Stimulated activated CD4-positive, alpha-beta T cell treated with anti-CD3 and anti-CD28 coated beads, TNF-alpha, amount 100 ng/mL, for 48 hours (primary cell): ENCODE measurements around the gene ARL14EP.

Source experiments
- DNase-seq, 3 donors: peaks; one replicate each; pipeline ENCODE4 v3.0.0-alpha.2; 2020; ENCODE audit warnings: low read depth in 3 of 3

Gene ARL14EP

DNA sequence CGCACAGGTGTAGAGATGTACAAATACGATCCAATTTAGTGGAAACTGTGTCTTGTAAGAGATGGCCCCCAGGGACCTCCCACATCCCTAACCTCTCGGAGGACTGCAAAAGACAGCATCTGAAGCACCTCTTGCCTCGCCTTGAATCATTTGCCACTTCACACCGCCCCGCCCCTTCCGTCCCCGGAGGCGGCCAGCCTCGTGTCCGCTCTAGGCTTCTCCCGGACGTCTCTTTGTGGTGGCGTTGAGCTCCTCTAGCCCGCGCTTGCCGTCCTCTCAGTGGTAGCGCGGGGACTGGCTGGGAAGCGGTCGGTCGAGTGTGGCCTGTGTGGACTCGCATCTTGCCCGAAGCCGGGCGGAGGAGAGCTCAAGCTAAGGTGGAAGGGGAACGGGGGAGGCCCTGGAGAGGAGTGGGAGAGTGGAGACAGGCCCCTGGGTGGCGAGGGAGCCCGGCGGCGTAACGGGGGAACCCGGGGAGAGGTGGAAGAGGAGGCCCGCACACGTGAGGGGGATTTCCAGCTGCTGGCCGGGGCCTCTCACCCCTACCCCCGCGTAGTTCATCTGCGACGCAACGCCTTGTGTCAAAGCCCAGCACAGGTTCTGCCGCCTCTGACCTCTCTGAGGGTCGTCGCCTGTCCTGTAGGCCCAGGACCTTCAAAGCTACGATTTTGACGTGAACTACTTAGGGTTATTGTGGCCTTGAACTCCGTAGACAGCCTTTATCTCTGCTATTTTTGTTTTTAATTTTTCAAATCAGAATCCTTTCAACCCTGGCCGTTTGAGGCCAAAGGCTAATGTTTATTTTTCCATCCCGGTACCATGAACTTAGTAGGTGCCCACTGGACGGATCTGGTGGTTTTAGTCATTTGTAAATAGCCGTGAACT lies at the start of gene ARL14EP:
Gene ARL14EP (plus strand): TSS at position 279 of the 885 bp plus-strand sequence. CDS start 7,845 bp downstream, outside the sequence.
- DNase-seq = peak; percentile 73 to 87 (median 84)

- no peak for DNase-seq
Observed at GRCh38 chr11:30277176-30277575, 45.7 kb upstream of the ARL14EP start.

DNA sequence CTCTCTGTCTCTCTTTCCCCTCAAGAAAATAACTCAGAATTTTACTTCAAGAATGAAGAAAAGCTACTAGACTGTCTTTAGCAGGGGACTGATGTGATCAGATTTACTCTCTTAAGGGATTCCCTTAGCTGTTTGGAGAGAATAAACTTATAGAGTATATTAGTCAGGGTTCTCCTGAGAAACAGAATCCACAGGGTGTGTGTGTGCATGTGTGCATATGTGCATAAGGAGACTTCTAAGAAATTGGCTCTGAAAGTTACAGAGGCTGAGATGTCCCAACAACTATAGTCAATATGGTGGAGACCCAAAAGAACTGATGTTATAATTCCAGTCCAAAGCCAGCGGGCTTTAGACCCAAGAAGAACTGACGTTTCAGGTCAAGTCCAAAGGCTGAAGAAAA lies 43.1 kb upstream of the ARL14EP start:
- no peak for DNase-seq

DNA sequence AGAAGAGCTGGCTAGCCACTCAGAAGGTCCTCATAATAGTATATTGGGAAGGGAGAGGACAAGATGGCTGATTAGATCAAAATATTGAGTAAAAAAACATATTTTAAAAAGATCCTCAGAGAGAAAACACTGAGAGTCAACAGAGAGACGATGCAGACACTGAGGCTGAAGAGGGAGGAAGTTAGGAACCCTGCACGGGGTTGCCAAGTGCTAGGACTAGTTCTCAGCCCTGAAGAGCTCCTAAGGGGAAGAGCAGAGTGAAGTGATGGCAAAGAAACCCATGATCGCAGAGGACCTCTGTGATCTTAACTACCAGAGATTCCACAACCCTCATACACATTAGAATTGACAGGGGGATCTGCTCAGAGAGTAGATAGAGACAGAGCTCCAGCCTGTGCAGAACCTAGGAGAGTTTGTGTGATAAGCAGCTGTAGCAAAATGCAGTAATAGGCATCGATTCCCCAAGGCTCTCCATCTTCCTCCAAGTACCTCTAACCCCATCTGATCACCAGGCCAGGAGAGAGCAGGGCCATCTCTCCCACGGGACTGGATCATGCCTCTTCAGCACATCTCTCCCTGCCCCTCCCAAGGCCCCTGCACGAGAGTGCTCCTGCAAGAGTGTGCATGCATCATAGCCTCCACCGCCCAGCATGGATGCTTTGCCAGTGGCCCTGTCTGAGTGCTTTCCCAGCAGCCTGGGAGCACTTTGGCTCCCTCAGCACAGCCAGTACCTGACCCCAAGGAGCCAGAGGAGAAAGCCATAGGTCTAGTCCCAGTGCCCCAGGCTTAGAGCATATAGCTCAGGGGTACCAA lies 41.2 kb upstream of the ARL14EP start:
- no peak for DNase-seq

- no peak for DNase-seq
Observed at GRCh38 chr11:30282289-30282631, 40.6 kb upstream of the ARL14EP start.

- no peak for DNase-seq
Observed at GRCh38 chr11:30284836-30285235, 38.1 kb upstream of the ARL14EP start.

- DNase-seq = no peak
Observed at GRCh38 chr11:30285416-30286121, 37.3 kb upstream of the ARL14EP start.

- no peak for DNase-seq
Observed at GRCh38 chr11:30291331-30291730, 31.6 kb upstream of the ARL14EP start.

- no peak for DNase-seq
Observed at GRCh38 chr11:30292545-30292944, 30.4 kb upstream of the ARL14EP start.

DNA sequence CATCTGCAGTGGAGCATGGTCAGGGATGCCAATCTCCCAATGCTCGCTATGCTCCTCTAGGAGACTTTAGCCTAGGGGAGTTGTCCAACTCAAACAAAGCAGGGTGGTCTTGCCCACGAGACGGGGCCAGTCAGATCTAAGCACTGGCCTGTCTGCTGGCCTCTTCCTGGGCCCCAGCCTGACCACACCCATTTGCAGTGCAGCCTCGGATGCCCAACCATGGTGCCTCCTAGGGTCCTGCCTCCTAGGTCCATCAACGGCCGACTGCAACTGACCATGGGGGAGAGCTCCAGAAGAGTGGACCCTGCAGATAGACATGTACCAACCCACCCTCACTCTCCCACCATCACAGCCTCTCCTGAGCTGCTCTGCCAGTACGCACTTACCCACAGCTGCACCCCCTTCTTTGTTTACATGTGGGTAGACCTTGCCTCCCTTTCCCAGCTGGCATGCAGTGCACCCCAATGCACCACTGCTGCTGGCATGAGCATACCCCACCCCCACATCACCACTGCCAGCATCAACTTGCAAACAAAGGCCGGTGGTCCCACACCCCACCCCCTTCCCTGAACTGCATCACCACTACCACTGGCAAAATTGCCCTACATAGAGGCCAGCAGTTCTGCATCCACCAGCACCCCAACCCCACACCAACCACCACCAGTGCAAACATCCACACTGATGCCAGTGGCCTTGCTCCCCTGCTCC lies 27.6 kb upstream of the ARL14EP start:
- DNase-seq = no peak

GRCh38 chr11:30304620-30305019 lies 18.3 kb upstream of the ARL14EP start:
- no peak for DNase-seq

- no peak for DNase-seq
Observed at GRCh38 chr11:30310623-30311022, 12.3 kb upstream of the ARL14EP start.

DNA sequence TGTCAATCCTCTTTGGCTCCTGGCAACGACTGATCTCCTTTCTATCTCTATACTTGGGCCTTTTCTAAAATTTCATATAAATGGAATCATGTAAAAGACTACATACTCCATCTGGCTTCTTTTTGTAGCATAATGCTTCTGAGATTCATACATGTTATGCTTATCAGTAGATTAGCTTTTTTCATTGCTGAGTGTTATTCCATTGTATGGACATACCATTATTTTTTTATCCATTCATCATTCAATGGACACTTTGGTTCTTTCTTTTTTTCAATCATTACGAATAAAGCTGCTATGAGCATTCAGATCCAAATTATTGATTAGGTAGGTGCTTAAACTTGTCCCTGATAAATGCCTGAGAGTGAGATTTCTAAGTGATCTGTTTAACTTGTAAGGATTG lies 11.7 kb upstream of the ARL14EP start:
- no peak for DNase-seq

DNA sequence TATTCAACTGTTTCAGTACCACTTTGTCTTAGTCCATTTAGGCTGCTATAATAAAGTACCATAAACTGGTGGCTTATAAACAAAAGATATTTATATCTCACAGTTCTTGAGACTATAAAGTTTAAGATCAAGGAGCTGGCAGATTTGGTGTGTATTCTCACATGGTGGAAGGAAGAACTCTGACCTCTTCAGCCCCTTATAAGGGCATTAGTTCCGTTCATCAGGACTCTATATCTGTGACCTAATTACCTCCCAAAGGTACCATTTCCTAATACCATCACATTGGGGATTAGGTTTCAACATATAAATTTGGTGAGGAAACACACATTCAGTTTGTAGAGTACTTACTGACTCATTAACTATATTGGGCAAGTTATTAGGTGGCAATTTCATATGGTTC lies 10.7 kb upstream of the ARL14EP start:
- no peak for DNase-seq

DNA sequence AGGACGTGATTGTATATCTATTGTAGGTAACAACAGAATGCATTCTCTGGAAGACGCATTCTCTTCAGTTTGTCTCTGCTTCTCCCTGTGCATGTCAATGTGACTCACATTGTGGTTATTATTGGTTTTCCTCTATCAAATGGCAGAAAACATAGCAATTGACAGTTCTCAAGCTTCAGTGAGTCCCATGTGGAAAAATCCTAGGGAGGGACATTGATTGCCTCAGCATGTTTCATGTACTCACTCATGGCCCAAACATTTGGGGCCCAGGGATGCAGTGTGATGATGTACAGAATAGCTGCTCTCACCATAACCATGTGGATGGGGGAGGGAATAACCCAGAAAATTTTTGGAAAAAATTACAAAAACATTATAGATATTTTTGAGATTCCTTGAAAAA lies 9.3 kb upstream of the ARL14EP start:
- DNase-seq = no peak

DNA sequence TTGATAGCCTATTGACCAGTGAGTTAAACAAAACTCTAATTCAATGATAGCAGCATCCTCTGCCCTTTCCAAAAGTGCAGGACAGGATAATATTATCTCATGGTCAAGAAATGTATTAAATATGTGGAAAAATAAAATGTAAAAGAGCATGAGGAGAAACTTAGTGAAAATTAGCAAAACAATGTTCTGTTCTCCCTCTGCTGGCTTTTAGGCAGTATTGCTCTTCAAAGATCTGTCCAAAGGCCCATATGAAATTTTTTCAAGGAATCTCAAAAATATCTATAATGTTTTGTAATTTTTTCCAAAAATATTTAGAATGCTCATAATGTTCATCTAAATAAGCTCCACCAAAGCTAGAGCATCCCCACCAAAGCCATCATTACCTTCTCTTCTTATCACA lies 8.3 kb upstream of the ARL14EP start:
- DNase-seq = no peak

DNA sequence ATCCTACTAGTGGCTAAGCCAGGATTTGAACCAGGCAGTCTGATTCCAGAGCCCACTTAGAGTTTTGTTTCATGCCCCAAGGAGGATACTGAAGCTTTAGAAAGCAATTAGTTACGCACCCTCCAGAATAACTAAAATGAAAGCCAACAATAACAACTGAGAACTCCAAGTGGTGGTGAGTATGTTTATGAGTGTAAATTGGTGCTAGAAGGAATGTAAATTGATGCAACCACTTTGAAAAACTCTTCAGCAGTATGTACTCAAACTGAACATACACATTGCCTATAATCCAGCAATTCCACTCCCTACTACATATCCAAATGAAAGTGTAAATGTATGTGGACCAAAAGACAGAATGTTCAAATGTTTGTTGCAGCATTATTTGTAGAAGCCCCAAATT lies 6.7 kb upstream of the ARL14EP start:
- no peak for DNase-seq

GRCh38 chr11:30317030-30317429 lies 5.9 kb upstream of the ARL14EP start:
- DNase-seq = no peak

DNA sequence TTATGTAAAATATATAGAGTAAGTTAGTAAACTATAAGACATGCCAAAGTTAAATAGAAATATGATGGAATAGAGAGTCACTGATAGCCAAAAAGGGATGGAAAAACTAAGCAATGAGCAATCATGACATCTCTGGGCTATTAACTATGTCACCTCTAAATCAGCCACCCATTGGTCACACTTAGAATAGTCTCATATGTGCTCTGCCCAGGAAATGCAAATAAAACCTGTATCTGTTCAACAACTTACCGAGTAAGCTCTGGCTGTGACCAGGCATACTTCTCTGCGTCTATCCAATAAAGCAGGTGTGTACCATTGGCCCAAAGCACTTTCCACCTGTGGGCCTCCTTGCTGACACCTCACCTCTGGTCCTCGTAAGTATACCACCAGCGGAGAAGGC lies 1.6 kb upstream of the ARL14EP start:
- DNase-seq = no peak

GRCh38 chr11:30322191-30322590 lies 713 bp upstream of the ARL14EP start:
- DNase-seq = no peak

DNA sequence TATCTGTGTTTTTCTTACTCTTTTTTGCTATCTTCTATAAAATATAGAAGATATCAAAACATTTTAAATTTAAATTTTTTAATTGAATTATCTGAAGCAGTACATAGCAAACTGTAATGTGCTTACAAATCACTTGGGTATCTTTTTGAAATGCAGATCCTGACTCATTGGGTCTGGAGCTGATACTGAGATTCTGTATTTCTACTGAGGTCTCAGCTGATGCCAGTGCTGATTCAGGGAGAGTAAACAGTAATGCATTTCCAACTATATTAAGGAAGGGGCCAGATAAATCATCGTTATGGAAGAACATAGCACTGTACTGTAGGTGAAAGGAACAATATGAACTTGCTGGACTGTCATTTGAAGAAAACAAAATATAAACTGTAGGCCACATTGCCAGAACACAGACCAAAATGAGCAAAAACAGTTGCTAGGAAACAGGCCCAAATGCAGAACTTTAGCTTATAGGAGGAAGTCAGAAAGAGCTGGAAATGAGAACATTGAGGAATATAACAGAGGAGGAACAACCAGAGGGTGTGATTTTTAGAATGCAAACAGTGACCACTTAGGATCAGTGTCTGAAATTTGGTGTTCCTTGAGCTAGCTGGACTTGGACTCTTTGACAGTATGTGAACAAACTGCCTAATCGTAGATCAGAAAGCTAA lies 3.3 kb downstream of the ARL14EP start:
- DNase-seq = no peak
